ENCODE results near the gene ERG. TPM values are rescaled to one million over a fixed set of nuclear protein-coding genes. Genes with fewer than 3 reads are reported as not detected.
A peak's percentile ranks its signal among the peaks of the same experiment; 100 is the strongest.

ERG gene
- total RNA-seq, 4 donors from 2014 or later: 10.7 to 63.7 (median 41.0) TPM

- ATAC-seq (ENCODE audit: low FRiP score) (no peak), DNase-seq (ENCODE audit: low spot score) (no peak)
- TF ChIP-seq, protein P1, sequence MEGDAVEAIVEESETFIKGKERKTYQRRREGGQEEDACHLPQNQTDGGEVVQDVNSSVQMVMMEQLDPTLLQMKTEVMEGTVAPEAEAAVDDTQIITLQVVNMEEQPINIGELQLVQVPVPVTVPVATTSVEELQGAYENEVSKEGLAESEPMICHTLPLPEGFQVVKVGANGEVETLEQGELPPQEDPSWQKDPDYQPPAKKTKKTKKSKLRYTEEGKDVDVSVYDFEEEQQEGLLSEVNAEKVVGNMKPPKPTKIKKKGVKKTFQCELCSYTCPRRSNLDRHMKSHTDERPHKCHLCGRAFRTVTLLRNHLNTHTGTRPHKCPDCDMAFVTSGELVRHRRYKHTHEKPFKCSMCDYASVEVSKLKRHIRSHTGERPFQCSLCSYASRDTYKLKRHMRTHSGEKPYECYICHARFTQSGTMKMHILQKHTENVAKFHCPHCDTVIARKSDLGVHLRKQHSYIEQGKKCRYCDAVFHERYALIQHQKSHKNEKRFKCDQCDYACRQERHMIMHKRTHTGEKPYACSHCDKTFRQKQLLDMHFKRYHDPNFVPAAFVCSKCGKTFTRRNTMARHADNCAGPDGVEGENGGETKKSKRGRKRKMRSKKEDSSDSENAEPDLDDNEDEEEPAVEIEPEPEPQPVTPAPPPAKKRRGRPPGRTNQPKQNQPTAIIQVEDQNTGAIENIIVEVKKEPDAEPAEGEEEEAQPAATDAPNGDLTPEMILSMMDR (IDR thresholded peaks at IDR 0.05): no peak
Observed at GRCh38 chr21:38503583-38503982, 5.3 kb upstream of the ERG start.

DNA sequence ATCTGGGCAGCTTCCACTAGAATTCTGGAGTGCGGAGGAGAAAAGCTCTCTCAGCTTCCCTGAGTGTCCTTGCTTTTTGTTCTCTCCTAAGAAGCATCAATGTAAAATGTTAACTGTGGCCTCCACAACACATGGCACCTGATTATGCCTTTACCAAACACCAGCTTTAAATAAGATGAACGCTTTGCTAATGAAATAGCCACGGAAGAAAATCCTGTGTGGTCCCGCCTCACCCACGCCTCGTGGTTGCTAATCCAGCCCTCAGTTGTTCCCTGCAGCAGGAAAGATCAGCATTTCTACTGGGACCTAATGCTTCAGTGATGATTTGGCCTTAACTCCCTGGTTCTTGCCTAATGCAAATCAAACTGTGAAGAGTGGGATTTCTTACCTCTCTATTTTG lies 1.8 kb upstream of the ERG start:
- ATAC-seq (ENCODE audit: low FRiP score) (no peak), DNase-seq (ENCODE audit: low spot score) (no peak)
- TF ChIP-seq, protein P1 (IDR thresholded peaks at IDR 0.05): no peak

DNA sequence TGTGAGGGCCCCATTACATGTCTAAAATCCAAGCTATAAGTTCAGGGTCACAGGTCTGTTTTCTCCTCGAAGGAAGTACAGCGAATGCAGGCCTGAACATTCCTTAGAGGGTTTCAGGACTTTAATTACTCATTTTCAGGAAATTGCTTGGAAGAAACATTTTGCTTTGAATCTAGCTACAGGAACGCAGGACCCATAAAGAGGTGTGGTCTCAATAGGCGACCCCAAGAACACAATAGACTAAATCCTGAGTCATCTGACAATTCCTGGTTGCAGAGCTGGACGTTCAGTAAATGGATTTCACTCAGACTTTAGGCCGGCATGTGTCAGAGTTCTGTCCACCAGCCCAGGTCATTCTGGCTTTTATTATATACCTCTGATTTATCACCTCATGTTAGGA lies 1.0 kb upstream of the ERG start:
- TF ChIP-seq, protein P1 (IDR thresholded peaks at IDR 0.05): no peak
- ATAC-seq (ENCODE audit: low FRiP score) (peak; percentile 61), DNase-seq (ENCODE audit: low spot score) (no peak)

DNA sequence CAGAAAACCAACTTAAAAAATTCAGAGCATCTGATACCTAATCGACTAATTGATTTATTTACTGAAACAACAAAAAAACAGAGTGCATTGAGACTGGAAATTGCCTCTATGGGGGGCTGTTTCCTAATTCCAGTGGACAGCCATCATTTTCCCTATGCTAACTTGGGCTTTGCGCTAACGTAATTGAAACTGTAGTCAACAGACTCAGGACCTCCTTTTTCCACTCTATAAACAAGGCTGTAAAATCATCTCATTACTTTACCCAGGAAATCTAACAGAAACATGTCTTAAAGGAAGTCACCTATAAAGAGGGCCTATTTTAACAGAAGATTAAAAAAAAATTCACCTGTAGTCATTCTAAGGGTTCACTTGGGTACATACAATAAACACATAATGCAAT lies 2.1 kb downstream of the ERG start:
- ATAC-seq (ENCODE audit: low FRiP score) (no peak), DNase-seq (ENCODE audit: low spot score) (no peak)
- TF ChIP-seq, protein P1 (IDR thresholded peaks at IDR 0.05): no peak

DNA sequence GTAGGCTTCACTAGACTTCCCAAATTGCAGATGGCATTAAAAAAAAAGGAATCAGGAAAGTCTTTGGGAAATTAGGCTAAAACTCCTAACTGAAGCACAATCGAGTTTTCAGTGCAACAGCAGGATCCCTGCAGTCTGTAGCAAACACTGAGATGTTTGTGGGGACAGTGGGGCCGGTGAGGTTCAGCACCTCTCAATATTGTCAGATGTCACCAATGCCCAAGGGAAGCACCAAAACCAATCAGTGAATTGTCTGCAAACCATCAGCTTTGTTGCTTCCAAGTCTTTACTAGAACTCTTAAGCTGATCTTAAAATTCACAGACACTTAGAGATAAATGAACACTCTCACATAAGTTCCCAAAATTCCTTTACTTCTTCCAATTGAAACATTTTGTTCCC lies 2.6 kb downstream of the ERG start:
- TF ChIP-seq, protein P1 (IDR thresholded peaks at IDR 0.05): no peak
- ATAC-seq (ENCODE audit: low FRiP score) (no peak), DNase-seq (ENCODE audit: low spot score) (no peak)

DNA sequence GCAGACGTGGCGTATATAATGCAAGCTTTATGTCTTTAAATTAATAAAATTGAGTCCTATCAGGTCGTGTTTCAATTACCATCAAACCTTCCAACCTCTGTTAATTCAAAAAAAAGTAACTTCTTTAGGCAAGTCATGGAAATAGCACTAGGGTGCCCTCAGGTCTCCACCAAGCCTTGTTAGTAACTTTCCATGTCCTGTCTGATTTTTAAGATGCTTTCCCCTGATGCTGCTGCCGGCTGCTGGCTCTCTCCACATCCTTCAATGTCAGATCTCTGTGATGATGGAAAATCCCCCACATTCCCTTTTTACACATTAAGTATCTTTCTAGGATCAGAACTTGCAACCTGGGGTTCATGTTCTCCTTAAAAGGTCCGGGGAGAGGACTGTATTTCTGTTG lies 3.0 kb downstream of the ERG start:
- DNase-seq (ENCODE audit: low spot score) (no peak), ATAC-seq (ENCODE audit: low FRiP score) (no peak)
- TF ChIP-seq, protein P1 (IDR thresholded peaks at IDR 0.05): no peak

DNA sequence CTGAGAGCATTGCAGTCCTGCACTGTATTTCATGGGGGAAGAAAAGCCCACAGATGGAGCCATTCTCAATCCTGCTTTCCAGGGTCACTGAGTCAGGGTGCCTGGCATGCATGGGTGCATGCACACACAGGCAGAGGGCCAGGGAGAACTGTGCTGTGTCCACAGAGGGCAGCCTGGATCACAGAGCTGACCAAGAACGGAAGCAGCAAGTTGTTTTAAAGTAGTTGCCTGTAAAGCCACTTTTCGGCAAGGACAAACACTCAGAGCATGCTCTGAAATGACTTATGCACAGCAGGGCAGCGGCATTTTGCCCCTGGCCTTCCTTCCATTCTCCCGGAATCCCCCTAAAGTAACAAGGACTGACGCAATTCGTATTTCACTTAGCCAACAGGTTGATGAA lies 3.6 kb downstream of the ERG start:
- ATAC-seq (ENCODE audit: low FRiP score): no peak
- no peak for DNase-seq (ENCODE audit: low spot score)
- TF ChIP-seq, protein P1 (IDR thresholded peaks at IDR 0.05): no peak
